Nephron (organoid): ENCODE measurements around the gene HBA1.
"Not testable (repeated sequence)": the region's sequence is repeated elsewhere in the genome, so short reads cannot be mapped to it uniquely, and the experiment has no call there.

Experiments
- H3K27ac Mint-ChIP-seq, 3 experiments: 2 replicates each; pipeline ENCODE4 v1.8.0; 2020; ENCODE audit warnings: mixed read lengths in 3 of 3, mild to moderate bottlenecking in 2 of 3, moderate library complexity in 1 of 3
- H3K27me3 Mint-ChIP-seq: 2 replicates; pipeline ENCODE4 v1.8.0; 2021; ENCODE audit warnings: low read depth, mild to moderate bottlenecking, moderate library complexity, mixed read lengths
- H3K36me3 Mint-ChIP-seq: 2 replicates; pipeline ENCODE4 v1.8.0; 2020; ENCODE audit warnings: low read depth, mixed read lengths
- H3K4me1 Mint-ChIP-seq: 2 replicates; pipeline ENCODE4 v1.8.0; 2020; ENCODE audit warnings: mixed read lengths
- H3K4me3 Mint-ChIP-seq, 3 experiments: 2 replicates each; pipeline ENCODE4 v1.8.0; 2020; ENCODE audit warnings: mild to moderate bottlenecking in 3 of 3, mixed read lengths in 3 of 3, moderate library complexity in 2 of 3
- H3K9me3 Mint-ChIP-seq: 2 replicates; pipeline ENCODE4 v1.8.0; 2020; ENCODE audit warnings: mixed read lengths
- CTCF ChIP-seq, 3 experiments: fragments of 200-600 bp; sonication (generic); IDR thresholded peaks; one replicate each; pipeline ENCODE4 v1.5.0; 2021; ENCODE audit warnings: antibody characterized with exemption in 3 of 3; ENCODE audit not compliant: unreplicated experiment in 3 of 3

The HBA1 gene

DNA sequence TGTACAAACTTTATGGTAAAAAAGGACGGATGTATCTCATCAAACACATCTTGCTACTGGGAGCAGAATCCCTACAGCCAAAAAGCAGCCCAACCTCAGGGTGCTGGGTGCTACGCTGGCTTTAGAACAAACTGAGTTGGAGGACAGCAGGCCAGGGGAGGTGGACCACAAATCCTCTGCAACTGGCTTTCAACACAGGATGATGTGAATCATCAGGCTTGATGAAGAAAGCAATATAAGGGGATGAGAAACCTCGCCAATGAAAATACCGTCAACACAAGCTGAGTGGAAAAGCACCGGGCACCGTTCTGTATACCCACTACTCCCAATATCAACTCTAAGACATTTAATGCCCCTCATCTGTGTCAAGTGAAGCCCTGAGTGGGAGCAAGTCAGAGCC lies 18.0 kb downstream of the HBA1 start:
- H3K36me3 Mint-ChIP-seq = peaks cover 75% of the 10 kb centered on the region
- no peaks in the 10 kb centered on the region for H3K27me3 Mint-ChIP-seq
- TF ChIP-seq CTCF (IDR thresholded peaks at IDR 0.05; ENCODE audit: unreplicated experiment in 3 of 3) = no peak
- no peaks in the 10 kb centered on the region for H3K4me1 Mint-ChIP-seq
- H3K9me3 Mint-ChIP-seq = no peaks in the 10 kb centered on the region
- H3K4me3 Mint-ChIP-seq = no peak overlapping the region
- H3K27ac Mint-ChIP-seq = no peak overlapping the region

DNA sequence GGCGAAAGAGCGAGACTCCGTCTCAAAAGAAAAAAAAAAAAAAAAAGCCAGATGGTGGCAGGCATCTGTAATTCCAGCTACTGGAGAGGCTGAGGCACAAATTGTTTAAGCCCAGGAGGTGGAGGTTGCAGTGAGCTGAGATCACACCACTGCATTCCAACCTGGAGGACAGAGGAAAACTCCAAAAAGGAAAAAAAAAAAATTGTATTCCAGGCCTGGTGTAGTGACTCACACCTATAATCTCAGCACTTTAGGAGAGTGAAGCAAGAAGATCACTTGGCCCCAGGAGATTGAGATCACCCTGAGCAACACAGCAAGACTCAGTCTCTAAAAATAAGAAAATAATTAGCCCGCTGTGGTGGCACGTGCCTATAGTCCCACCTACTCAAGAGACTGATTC lies 23.9 kb downstream of the HBA1 start:
- Mint-ChIP-seq H3K4me1 (no peaks in the 10 kb centered on the region), H3K4me3 (no peak overlapping the region), H3K9me3 (no peaks in the 10 kb centered on the region), H3K27ac (peak overlapping the region in 1 of 3 experiments; percentile 28), H3K36me3 (peaks cover 68% of the 10 kb centered on the region), H3K27me3 (no peaks in the 10 kb centered on the region)
- TF ChIP-seq CTCF (IDR thresholded peaks at IDR 0.05; ENCODE audit: unreplicated experiment in 3 of 3) = no peak

DNA sequence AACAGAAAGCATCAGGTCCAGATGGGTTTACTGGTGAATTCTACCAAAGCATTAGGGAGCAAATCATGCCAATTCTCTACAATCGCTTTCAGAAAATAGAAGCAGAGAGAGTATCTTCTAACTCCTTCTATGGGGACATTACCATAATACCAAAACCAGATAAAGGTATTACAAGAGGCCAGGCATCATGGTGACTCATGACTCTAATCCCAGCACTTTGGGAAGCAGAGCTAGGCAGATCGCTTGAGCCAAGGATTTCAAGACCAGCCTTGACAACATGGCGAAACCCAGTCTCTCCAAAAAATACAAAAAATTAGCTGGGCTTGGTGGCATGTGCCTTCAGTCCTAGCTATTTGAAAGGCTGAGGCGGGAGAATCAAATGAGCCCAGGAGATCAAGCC lies 26.8 kb downstream of the HBA1 start:
- Mint-ChIP-seq H3K27ac (no peak overlapping the region), H3K4me1 (no peaks in the 10 kb centered on the region), H3K4me3 (no peak overlapping the region), H3K36me3 (peaks cover 72% of the 10 kb centered on the region), H3K9me3 (no peaks in the 10 kb centered on the region), H3K27me3 (no peaks in the 10 kb centered on the region)
- TF ChIP-seq CTCF (IDR thresholded peaks at IDR 0.05; ENCODE audit: unreplicated experiment in 3 of 3) = no peak

GRCh38 chr16:204046-204445 lies 27.6 kb downstream of the HBA1 start:
- H3K4me1 Mint-ChIP-seq, H3K4me3 Mint-ChIP-seq, H3K27me3 Mint-ChIP-seq, H3K9me3 Mint-ChIP-seq, H3K27ac Mint-ChIP-seq: not testable (repeated sequence)
- H3K36me3 Mint-ChIP-seq = peaks cover 70% of the 10 kb centered on the region

GRCh38 chr16:209359-209758 lies 32.9 kb downstream of the HBA1 start:
- not testable (repeated sequence) for H3K27ac Mint-ChIP-seq, H3K27me3 Mint-ChIP-seq, H3K4me3 Mint-ChIP-seq, H3K9me3 Mint-ChIP-seq, H3K4me1 Mint-ChIP-seq
- H3K36me3 Mint-ChIP-seq = peaks cover 71% of the 10 kb centered on the region

DNA sequence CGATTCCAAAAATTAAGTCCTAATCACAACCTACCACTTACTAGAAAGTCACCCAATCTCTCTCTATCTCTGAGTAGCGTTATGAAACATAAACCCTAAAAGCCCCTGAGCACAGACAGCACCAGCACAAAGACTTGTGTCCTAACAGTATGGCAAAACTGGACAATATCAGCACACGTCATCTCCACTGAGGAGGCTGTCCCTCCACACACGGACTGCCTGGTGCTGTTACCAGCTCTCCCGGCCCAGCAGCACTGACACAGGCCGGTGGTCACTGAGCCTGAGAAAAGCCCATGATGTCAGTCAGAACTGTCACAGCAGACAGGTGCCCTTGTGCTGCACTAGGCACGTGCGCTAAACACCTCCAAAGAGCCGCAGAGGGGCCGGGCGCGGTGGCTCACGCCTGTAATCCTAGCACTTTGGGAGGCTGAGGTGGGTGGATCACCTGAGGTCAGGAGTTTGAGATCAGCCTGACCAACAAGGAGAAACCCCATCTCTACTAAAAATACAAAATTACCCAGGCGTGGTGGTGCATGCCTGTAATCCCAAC lies 35.2 kb downstream of the HBA1 start:
- H3K36me3 Mint-ChIP-seq = peaks cover 70% of the 10 kb centered on the region
- H3K4me3 Mint-ChIP-seq, H3K4me1 Mint-ChIP-seq, H3K27me3 Mint-ChIP-seq, H3K9me3 Mint-ChIP-seq: not testable (repeated sequence)
- peak overlapping the region in 1 of 3 experiments; percentile 46 for H3K27ac Mint-ChIP-seq

DNA sequence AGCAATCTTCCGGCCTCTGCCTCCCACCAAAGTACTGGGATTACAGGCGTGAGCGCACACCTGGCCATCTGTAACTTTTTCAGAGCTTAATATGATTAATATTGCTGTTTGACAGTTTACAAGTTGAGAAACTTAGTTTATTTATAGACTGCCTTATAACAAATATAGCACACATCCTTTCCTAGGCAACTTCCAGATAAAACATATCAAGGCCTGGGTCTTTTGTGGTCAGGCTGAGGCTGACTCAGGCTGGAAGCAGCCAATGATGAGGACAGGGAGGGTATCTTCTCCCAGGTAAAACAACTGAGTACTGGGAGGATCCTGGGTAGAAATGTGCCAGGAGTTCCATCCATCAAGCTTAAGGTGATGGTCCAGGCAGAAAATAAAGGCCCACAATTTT lies 36.5 kb downstream of the HBA1 start:
- no peak for TF ChIP-seq CTCF (IDR thresholded peaks at IDR 0.05; ENCODE audit: unreplicated experiment in 3 of 3)

More for the DNA sequence above, 36.5 kb downstream of the HBA1 start:
- Mint-ChIP-seq H3K27ac (no peak overlapping the region), H3K4me1 (no peaks in the 10 kb centered on the region), H3K4me3 (no peak overlapping the region), H3K9me3 (no peaks in the 10 kb centered on the region), H3K27me3 (no peaks in the 10 kb centered on the region), H3K36me3 (peaks cover 68% of the 10 kb centered on the region)
